NOMO-1 (cell line): Measurements from ENCODE around the gene RAE1.
"Not testable (repeated sequence)": the region's sequence is repeated elsewhere in the genome, so short reads cannot be mapped to it uniquely, and the experiment has no call there.

Experiments
- DNase-seq, 2 experiments: peaks; one replicate each; lab custom pipeline; 2025; ENCODE audit not compliant: unreplicated experiment in 2 of 2; lab: John Stamatoyannopoulos, UW

The RAE1 gene

GRCh38 chr20:57326667-57327455 lies 24.2 kb upstream of the RAE1 start:
- DNase-seq = no peak

GRCh38 chr20:57327820-57328219 lies 23.2 kb upstream of the RAE1 start:
- DNase-seq = no peak

- DNase-seq = no peak
Measured at GRCh38 chr20:57329608-57330221, 21.3 kb upstream of the RAE1 start, which contains the start of gene SPO11. Gene SPO11 (plus strand): TSS chr20:57329803. CDS start chr20:57329868, 65 bp downstream.

- peak; percentile 61 to 87 for DNase-seq
Measured at GRCh38 chr20:57330998-57331397, 20.1 kb upstream of the RAE1 start.

- no peak for DNase-seq
Measured at GRCh38 chr20:57332105-57333089, 18.7 kb upstream of the RAE1 start.

GRCh38 chr20:57335392-57335791 lies 15.7 kb upstream of the RAE1 start:
- peak in 1 of 2 experiments; percentile 5 for DNase-seq

GRCh38 chr20:57341663-57342062 lies 9.4 kb upstream of the RAE1 start:
- DNase-seq = no peak

GRCh38 chr20:57342829-57343228 lies 8.2 kb upstream of the RAE1 start:
- DNase-seq = no peak

GRCh38 chr20:57346477-57346876 lies 4.6 kb upstream of the RAE1 start:
- DNase-seq = peak; percentile 23 to 72

- DNase-seq = no peak
Measured at GRCh38 chr20:57347393-57347792, 3.7 kb upstream of the RAE1 start.

GRCh38 chr20:57348200-57348921 lies 2.7 kb upstream of the RAE1 start:
- not testable (repeated sequence) for DNase-seq

GRCh38 chr20:57348922-57349574 lies 2.0 kb upstream of the RAE1 start:
- not testable (repeated sequence) for DNase-seq

GRCh38 chr20:57350081-57350710 lies 859 bp upstream of the RAE1 start:
- DNase-seq = no peak

GRCh38 chr20:57350726-57351041 lies 371 bp upstream of the RAE1 start:
- DNase-seq = not testable (repeated sequence)

- no peak for DNase-seq
Measured at GRCh38 chr20:57352305-57352704, 1.2 kb downstream of the RAE1 start.

- no peak for DNase-seq
Measured at GRCh38 chr20:57353351-57353750, 2.3 kb downstream of the RAE1 start.

GRCh38 chr20:57361517-57361916 lies 10.5 kb downstream of the RAE1 start:
- DNase-seq = no peak

GRCh38 chr20:57364451-57364850 lies 13.4 kb downstream of the RAE1 start:
- no peak for DNase-seq

GRCh38 chr20:57369596-57369995 lies 18.5 kb downstream of the RAE1 start:
- peak in 1 of 2 experiments; percentile 24 for DNase-seq

- DNase-seq = no peak
Measured at GRCh38 chr20:57370316-57370715, 19.3 kb downstream of the RAE1 start.
